GM12864 (cell line): ENCODE results near the gene INHBC.

Experiments
- DNase-seq: peaks from one replicate; pipeline ENCODE4 v3.0.0-alpha.2; 2011; ENCODE audit warnings: low read depth
- H3K4me3 ChIP-seq: 2 replicates; pipeline ENCODE4 v1.5.1; 2011; ENCODE audit warnings: mild to moderate bottlenecking, low read depth, low read length, control low read depth
- TF ChIP-seq, protein P1 (sequence below): IDR thresholded peaks from 2 replicates; pipeline ENCODE4 v1.5.1; 2011; ENCODE audit warnings: low read depth, mild to moderate bottlenecking, moderate library complexity, low read length, control low read depth, inconsistent platforms; ENCODE audit errors: missing control alignments

The INHBC gene

DNA sequence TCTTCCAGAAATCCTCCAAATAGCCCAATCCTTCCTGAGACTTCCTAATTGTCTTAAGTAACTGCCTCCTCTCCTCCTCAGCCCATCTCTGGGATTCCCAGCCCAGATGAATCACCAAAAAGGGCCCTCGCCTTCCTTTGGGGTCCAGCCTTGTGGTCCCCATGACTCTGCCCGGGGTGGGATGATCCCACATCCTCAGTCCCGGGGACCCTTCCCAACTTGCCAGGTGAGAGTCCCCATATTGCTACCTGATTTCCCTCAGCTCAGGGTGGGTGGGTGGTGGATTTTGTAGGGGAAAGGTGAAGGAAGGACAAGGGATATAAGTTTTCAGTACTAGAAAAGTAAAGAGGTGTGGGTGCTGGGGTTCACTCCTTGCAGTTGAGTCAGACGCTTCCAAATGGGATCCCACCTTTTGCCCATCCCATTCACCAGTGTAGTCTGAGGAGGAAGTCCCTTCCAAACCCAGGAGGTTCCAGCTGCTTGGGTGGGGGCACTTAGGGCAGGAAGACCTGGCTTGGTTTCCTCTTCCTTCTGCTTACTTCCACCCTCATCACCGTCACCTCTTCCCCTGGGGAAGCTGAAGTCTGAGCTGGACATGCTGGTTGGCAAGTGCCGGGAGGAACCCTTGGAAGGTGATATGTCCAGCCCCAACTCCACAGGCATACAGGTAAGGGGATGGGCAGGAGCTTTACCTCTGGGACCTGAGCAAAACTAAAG is 30.6 kb downstream of the INHBC start:
- DNase-seq = no peak
- H3K4me3 ChIP-seq = no peak overlapping the region
- TF ChIP-seq, protein P1, sequence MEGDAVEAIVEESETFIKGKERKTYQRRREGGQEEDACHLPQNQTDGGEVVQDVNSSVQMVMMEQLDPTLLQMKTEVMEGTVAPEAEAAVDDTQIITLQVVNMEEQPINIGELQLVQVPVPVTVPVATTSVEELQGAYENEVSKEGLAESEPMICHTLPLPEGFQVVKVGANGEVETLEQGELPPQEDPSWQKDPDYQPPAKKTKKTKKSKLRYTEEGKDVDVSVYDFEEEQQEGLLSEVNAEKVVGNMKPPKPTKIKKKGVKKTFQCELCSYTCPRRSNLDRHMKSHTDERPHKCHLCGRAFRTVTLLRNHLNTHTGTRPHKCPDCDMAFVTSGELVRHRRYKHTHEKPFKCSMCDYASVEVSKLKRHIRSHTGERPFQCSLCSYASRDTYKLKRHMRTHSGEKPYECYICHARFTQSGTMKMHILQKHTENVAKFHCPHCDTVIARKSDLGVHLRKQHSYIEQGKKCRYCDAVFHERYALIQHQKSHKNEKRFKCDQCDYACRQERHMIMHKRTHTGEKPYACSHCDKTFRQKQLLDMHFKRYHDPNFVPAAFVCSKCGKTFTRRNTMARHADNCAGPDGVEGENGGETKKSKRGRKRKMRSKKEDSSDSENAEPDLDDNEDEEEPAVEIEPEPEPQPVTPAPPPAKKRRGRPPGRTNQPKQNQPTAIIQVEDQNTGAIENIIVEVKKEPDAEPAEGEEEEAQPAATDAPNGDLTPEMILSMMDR = no peak

DNA sequence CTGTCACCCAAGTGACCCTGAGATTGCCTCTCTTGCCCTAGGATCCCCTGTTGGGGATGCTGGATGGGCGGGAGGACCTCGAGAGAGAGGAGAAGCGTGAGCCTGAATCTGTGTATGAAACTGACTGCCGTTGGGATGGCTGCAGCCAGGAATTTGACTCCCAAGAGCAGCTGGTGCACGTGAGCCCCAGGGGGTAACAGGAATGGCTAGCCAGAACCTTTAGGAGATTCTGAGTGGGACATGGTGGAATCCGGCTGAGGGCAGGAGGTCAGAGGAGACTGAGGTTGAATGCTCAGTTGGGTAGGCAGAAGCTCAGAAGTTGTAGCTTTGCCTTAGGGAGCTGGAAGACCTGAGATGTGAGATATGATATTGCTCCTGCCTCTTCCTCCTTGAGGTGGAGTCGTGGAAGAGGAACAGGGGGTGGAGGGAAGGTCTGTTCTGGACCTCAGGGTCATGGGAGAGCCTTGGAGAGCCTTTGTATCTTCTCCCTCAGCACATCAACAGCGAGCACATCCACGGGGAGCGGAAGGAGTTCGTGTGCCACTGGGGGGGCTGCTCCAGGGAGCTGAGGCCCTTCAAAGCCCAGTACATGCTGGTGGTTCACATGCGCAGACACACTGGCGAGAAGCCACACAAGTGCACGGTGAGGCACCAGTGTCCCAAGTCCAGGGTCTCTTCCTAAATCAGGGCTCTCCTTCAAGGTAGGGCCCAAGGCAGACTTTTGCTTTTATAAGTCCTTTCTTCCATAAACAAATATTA is 31.3 kb downstream of the INHBC start:
- H3K4me3 ChIP-seq = no peak overlapping the region
- TF ChIP-seq, protein P1 = no peak
- DNase-seq = no peak

DNA sequence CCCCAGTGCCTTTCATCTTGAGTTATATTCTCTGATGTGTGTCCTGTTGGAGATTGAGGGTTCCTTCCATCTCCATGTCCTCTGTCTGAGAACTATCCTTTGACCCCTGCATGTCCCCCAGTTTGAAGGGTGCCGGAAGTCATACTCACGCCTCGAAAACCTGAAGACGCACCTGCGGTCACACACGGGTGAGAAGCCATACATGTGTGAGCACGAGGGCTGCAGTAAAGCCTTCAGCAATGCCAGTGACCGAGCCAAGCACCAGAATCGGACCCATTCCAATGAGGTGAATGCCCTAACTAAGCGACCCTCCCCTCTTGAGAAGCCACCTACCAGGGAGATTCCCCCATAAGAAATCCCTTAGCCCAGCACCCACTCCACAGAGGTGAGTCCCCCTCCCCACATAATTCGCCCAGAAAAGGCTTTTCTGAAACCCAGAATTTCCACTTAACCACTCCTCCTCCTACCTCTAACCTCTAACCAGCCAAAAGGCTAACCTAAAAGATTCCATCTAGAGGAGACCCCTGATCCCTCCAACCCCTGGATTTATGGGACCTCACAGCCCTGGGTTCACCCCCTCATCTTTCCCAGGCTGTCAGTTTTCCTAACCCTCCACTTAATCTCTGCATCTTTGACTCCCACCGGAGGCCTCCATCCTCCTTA is 32.8 kb downstream of the INHBC start:
- TF ChIP-seq, protein P1 = no peak
- no peak overlapping the region for H3K4me3 ChIP-seq
- no peak for DNase-seq

- no peak for DNase-seq
- no peak overlapping the region for H3K4me3 ChIP-seq
- TF ChIP-seq, protein P1 = no peak
These were observed 33.3 kb downstream of the INHBC start for GRCh38 chr12:57467915-57468314.

- no peak for DNase-seq
- no peak overlapping the region for H3K4me3 ChIP-seq
- TF ChIP-seq, protein P1 = no peak
These were observed 34.9 kb downstream of the INHBC start for GRCh38 chr12:57469296-57470164.

DNA sequence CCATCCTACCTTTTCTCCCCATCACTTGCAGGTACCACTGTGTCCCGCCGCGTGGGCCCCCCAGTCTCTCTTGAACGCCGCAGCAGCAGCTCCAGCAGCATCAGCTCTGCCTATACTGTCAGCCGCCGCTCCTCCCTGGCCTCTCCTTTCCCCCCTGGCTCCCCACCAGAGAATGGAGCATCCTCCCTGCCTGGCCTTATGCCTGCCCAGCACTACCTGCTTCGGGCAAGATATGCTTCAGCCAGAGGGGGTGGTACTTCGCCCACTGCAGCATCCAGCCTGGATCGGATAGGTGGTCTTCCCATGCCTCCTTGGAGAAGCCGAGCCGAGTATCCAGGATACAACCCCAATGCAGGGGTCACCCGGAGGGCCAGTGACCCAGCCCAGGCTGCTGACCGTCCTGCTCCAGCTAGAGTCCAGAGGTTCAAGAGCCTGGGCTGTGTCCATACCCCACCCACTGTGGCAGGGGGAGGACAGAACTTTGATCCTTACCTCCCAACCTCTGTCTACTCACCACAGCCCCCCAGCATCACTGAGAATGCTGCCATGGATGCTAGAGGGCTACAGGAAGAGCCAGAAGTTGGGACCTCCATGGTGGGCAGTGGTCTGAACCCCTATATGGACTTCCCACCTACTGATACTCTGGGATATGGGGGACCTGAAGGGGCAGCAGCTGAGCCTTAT is 35.8 kb downstream of the INHBC start:
- TF ChIP-seq, protein P1 = no peak
- no peak overlapping the region for H3K4me3 ChIP-seq
- DNase-seq = no peak
